GM19395 (cell line): ENCODE data around the gene MAP1S.

Experiments used
- ATAC-seq: cut with Tn5 transposase; IDR thresholded peaks from one replicate; pipeline ENCODE4 v1.9.1; 2021; ENCODE audit warnings: mild to moderate bottlenecking, moderate library complexity; ENCODE audit not compliant: unreplicated experiment

Gene MAP1S

DNA sequence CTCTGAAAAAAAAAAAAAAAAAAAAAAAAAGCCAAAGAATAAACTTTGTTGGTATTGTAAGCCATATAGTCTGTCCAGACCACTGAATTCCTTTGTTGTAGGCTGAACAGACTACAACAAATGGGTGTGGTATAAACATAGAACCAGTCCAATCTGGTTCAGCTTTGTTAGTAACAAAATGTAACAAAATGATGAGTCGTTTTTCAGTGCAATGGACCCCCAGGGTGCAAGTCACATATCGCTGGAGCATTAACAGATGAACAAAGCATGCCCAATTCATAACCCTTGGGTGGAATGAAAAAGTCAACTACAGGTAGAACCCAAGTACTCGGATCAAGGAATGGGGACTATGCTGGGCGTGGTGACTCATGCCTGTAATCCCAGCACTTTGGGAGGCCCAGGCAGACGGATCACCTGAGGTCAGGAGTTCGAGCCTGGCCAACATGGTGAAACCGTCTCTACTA, 18.4 kb downstream of the MAP1S start:
- no peak for ATAC-seq

- no peak for ATAC-seq
These were observed 20.0 kb downstream of the MAP1S start for GRCh38 chr19:17739121-17739875.

DNA sequence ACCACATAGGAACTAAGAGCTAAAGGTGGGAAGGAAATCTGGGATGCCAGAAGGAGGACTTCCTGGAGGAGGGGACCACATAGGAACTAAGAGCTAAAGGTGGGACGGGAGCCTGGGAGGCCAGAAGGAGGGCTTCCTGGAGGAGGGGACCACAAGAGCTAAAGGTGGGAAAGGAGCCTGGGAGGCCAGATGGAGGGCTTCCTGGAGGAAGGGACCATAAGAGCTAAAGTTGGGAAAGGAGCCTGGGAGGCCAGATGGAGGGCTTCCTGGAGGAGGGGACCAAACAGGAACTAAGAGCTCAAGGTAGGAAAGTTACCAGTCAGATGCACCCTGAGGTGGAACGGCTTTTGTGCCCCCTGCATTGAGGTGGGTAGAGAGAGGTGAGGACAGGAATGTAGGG, 22.2 kb downstream of the MAP1S start:
- no peak for ATAC-seq

DNA sequence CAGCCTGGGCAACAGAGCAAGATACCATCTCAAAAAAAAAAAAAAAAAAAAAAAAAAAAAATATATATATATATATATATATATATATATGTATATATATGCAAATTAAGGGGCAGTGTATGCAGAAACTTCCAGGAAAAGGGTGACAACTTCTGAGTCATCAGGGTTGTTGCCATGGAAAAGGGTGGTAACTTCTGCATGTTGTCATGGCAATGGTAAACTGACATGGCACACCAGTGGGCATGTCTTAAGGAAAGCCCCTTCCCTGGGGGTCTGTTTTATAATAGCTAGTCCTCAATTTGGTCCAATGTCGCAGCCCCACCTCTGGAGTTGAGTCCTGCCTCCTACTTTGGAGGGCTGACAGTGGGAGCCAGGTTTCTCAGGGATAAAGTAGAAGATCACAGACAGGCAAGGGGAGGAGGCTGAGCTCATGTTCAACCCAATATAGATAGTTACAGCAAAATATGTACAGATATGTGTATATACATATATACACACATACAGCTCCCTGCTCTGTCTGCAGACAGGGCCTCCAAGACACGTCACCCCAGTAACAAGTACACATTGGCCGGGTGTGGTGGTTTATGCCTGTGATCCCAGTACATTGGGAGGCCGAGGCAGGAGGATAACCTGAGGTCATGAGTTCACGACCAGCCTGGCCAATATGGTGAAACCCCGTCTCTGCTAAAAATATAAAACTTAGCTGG, 24.7 kb downstream of the MAP1S start:
- no peak for ATAC-seq

- peak; percentile 66 for ATAC-seq
These were observed 28.2 kb downstream of the MAP1S start for GRCh38 chr19:17747205-17748098.

DNA sequence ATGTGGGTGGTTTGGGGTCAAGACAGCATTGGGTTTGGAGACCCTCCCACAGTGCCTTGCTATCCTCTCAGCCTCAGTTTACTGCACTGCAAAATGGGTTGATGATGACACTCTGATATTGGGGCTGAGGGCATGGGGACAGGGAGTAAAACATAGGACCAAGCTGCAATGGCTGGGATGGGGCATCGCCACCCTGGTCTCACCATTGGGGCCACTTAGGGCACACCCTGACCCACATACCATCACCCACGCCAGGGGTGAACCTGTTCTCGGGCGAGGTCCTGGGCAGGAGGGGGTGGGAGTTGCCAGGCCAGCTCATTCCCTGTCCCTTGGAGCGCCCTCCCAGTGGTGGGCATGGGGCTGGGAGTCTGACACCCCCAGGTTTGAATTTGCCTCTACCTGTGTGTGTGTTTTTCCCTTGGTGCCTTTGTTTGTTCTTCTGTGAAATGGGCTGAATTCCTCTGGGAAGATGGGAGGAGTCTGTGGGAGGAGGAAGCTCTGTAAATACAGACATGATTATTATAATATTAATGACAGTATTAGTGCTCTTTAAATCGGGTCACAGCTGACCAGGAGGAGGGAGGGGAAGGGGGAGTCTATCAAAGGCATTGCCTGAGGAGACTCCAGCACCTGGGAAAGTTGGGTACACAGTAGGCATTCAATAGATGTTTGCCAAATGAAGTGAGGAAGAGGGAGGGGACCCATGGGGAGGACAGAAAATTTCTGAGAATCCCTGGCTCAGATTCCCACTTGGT, 29.8 kb downstream of the MAP1S start:
- no peak for ATAC-seq

GRCh38 chr19:17749912-17750317, 30.6 kb downstream of the MAP1S start:
- ATAC-seq, result no peak

GRCh38 chr19:17751103-17751911, 32.0 kb downstream of the MAP1S start, which contains the start of gene FCHO1:
Gene FCHO1 (plus strand): TSS chr19:17751477. CDS start chr19:17755165, 3,688 bp downstream.
- ATAC-seq, result no peak

DNA sequence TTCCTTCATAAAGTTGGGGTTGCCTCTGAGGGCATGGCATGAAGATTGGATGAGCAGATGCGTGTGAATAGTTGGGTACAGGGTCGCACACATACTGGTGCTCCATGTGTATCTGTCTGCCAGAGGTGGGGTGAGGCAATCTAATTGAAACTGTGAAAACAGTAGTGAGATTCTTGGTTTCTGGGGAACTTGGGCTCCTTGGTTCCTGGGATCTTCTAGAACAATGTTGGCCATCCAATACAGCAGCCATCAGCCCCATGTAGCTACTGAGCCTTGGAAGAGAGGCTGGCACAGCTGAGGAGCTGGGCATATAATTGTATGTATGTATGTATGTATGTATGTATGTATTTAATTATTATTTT, 32.6 kb downstream of the MAP1S start:
- no peak for ATAC-seq

GRCh38 chr19:17752865-17753639, 33.8 kb downstream of the MAP1S start:
- ATAC-seq, result no peak

DNA sequence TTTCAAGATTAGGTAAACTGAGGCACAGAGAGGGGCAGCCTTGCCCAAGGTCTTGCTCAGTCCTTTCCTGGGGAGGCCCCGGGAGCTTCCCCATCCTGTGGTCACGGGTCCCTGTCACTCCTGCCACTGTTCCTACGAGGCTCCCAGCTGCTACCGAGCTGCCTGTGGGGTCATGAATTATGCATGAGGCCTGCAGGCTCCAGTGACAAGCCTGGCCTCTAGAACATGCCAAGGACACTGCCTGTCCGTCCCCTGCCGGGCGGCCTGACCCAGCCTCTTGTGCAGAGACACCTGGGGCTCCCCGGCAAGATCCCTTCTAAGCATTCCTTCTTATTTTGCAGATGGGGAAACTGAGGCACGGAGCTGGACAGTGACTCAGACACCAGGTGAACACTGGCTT, 34.7 kb downstream of the MAP1S start:
- no peak for ATAC-seq

DNA sequence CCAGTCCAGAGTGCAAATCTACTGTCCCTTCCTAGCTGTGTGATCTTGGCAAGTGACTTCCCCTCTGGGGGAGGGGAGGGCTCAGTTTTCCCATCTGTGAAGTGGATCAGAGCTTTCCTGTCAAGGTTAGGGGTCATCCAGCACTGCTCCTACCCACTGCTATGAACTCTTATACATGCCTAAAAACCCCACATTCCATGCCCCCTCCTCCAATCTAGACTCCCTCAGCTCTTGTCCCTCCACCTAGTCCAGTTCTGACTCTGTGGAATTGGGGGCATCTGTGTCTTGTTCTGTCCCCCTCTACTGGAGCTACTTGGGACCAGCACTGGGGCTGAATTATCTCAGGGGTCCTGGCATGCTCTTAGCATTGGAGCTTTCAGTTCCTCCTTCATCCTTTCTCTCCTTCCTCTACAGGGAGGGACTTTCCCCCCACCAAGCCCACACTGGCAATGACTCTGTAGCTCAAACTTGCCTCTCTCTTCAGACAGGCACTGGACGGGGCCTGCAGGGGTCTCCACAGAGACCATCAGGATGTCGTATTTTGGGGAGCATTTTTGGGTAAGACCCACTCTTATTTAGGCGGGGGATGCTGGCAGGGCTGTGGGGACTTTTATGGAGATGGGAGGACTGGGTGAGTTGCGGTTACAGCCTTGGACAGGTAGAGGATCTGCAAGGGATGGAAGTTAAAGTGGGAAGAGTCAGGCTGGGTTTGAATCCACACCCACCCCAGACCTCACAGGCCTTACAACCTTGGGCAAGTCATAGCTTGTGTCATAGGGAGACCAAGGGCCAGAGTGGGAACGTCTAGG, 35.6 kb downstream of the MAP1S start:
- no peak for ATAC-seq

DNA sequence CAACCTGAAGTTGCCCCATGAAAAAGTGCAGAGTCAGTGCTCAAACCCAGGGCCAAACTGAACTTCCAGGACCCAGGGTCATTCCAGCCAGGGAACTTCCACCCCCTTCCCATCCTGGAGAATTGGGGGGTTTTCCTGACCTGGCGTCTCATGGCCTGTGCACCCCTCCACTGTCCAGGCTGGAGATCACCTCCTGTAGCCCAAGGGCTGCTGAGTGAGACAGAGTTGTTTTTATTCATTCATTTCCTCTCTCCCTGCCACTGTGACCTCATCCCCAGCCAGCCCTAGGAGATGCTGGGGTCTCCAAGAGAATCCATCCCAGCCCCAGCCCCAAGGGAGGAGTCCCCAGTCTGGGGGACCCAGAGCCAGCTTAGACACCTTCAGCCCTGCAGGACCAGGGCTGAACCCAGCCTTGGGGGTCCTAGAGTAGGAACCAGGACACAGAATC, 36.2 kb downstream of the MAP1S start:
- no peak for ATAC-seq

GRCh38 chr19:17755977-17756670, 36.8 kb downstream of the MAP1S start:
- ATAC-seq, result no peak

DNA sequence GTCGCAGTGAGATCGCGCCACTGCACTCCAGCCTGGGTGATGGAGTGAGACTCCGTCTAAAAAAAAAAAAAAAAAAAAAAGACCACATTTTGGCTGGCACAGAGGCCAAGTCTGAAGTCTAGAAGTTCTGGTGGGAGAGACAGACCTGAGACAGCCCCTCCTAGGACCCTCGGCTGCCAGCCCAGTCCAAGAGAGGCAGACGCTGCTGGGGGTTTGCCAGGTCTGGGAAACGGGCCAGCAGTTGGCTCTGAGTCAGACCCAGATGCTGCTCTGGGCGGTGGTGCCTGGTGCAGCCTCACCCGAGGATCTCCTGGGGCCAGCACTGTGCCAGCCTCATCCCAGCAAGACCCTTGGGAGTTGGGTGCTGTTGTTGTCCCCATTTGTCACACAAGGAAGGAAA, 37.8 kb downstream of the MAP1S start:
- ATAC-seq, result no peak

- ATAC-seq, result no peak
These were observed 39.2 kb downstream of the MAP1S start for GRCh38 chr19:17758515-17758914.

- no peak for ATAC-seq
These were observed 41.9 kb downstream of the MAP1S start for GRCh38 chr19:17761148-17761547.
